ENCODE results near the gene VSX1.

The VSX1 gene

DNA sequence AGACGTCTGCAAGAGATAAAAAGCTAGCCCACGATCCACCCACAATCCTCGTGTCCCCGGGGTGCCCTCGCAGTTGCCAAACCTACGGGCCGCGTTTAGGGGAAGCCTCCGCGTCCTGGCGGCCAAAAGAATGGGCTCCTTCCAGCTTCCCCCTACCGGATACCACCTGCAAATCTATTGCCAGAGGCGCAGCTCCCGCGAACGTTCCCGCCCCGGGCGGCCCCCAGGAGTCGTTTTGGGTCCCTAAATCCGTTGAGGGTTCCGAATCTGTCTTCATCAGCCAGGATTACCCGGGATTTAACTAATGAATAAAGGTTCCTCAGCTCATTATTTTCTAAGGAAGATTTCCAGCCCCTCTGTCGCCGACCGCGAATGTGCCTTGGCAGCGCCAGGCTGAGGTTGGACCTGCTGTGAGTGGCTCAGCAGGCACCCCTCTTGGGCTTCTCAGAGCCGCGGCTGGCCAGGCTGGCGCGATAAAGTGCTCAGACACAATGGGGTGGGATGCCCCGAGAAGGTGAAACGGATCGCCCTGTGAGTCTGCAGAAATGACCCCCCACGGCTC, 2.8 kb upstream of the VSX1 start:
- no peak overlapping the region for H3K4me3 ChIP-seq (ENCODE audit: low read length)
- no peak overlapping the region for H3K9ac ChIP-seq (ENCODE audit: low read length)
- H3K27me3 ChIP-seq (ENCODE audit: control insufficient read depth, insufficient read depth, low read length) = peaks cover 70% of the 10 kb centered on the region
- H3K4me1 ChIP-seq (ENCODE audit: control insufficient read depth, insufficient read depth, low read length) = peaks cover 4% of the 10 kb centered on the region
- no peaks in the 10 kb centered on the region for H3K9me3 ChIP-seq (ENCODE audit: control insufficient read depth, low read length)
- no peaks in the 10 kb centered on the region for H3K36me3 ChIP-seq (ENCODE audit: control insufficient read depth, insufficient read depth, low read length)

GRCh38 chr20:25083773-25084625, 2.1 kb upstream of the VSX1 start:
- Histone ChIP-seq H3K27me3 (ENCODE audit: control insufficient read depth, insufficient read depth, low read length) (peaks cover 75% of the 10 kb centered on the region), H3K9ac (ENCODE audit: low read length) (no peak overlapping the region), H3K9me3 (ENCODE audit: control insufficient read depth, low read length) (no peaks in the 10 kb centered on the region), H3K4me1 (ENCODE audit: control insufficient read depth, insufficient read depth, low read length) (peaks cover 4% of the 10 kb centered on the region), H3K36me3 (ENCODE audit: control insufficient read depth, insufficient read depth, low read length) (no peaks in the 10 kb centered on the region), H3K4me3 (ENCODE audit: low read length) (no peak overlapping the region)

DNA sequence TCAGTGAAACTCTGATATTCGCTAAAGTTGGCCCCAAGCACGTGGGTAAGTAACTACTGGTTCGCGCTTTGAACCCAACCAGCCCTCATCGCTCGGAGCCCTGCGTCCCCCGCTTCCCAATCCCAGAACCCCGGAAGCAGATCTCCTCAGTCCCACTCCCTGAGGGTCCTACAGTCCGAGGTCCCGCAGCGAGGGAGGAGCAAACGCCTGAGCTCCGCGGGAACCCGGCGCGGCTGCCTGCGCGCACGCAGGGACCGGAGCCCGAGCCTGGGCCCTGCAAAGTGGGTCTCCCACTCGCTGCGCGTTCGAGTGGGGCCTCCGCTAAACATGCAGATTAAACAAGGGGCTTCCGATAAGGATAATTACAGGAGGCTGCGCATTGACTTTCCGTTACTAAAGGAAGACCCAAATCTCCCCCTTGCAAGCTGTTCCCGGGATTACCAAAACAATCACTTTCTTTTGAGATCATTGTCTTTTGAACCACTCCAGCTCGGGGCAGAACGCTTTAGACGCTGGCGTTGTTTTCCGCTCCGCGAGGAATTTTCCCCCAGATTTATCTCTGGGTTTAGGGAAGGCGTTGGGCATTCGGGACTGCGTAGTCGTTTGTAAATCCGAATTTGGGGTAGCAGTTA, 1.3 kb upstream of the VSX1 start:
- Histone ChIP-seq H3K36me3 (ENCODE audit: control insufficient read depth, insufficient read depth, low read length) (no peaks in the 10 kb centered on the region), H3K4me1 (ENCODE audit: control insufficient read depth, insufficient read depth, low read length) (peaks cover 4% of the 10 kb centered on the region), H3K4me3 (ENCODE audit: low read length) (no peak overlapping the region), H3K9ac (ENCODE audit: low read length) (no peak overlapping the region), H3K27me3 (ENCODE audit: control insufficient read depth, insufficient read depth, low read length) (peaks cover 83% of the 10 kb centered on the region), H3K9me3 (ENCODE audit: control insufficient read depth, low read length) (no peaks in the 10 kb centered on the region)

DNA sequence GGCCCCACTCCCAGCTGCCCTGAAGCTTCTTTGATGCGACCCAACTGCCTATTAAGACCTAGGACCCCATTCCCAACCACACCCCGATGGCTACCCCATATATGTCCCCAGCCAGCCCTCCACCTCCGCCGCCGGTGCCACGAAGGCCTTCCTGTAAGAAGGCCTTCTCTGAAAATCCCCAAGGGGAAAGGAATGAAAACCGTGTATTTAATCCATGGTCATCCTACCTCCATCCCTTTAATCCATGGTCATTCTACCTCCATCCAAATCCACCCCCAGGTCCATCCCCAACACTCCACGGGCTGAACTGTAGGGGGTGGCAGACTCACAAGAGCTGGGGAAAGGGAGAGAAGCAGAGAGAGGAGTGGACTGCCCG, 545 bp upstream of the VSX1 start:
- Histone ChIP-seq H3K9ac (ENCODE audit: low read length) (no peak overlapping the region), H3K9me3 (ENCODE audit: control insufficient read depth, low read length) (no peaks in the 10 kb centered on the region), H3K4me1 (ENCODE audit: control insufficient read depth, insufficient read depth, low read length) (peaks cover 6% of the 10 kb centered on the region), H3K4me3 (ENCODE audit: low read length) (no peak overlapping the region), H3K27me3 (ENCODE audit: control insufficient read depth, insufficient read depth, low read length) (peaks cover 90% of the 10 kb centered on the region), H3K36me3 (ENCODE audit: control insufficient read depth, insufficient read depth, low read length) (no peaks in the 10 kb centered on the region)

GRCh38 chr20:25081065-25081729, 744 bp downstream of the VSX1 start:
- no peak overlapping the region for H3K9ac ChIP-seq (ENCODE audit: low read length)
- H3K4me1 ChIP-seq (ENCODE audit: control insufficient read depth, insufficient read depth, low read length) = peaks cover 12% of the 10 kb centered on the region
- no peaks in the 10 kb centered on the region for H3K9me3 ChIP-seq (ENCODE audit: control insufficient read depth, low read length)
- no peak overlapping the region for H3K4me3 ChIP-seq (ENCODE audit: low read length)
- peaks cover 93% of the 10 kb centered on the region for H3K27me3 ChIP-seq (ENCODE audit: control insufficient read depth, insufficient read depth, low read length)
- H3K36me3 ChIP-seq (ENCODE audit: control insufficient read depth, insufficient read depth, low read length) = no peaks in the 10 kb centered on the region

GRCh38 chr20:25079171-25079570, 2.8 kb downstream of the VSX1 start:
- Histone ChIP-seq H3K4me3 (ENCODE audit: low read length) (no peak overlapping the region), H3K4me1 (ENCODE audit: control insufficient read depth, insufficient read depth, low read length) (peaks cover 12% of the 10 kb centered on the region), H3K9ac (ENCODE audit: low read length) (no peak overlapping the region), H3K27me3 (ENCODE audit: control insufficient read depth, insufficient read depth, low read length) (peaks cover 72% of the 10 kb centered on the region), H3K9me3 (ENCODE audit: control insufficient read depth, low read length) (no peaks in the 10 kb centered on the region), H3K36me3 (ENCODE audit: control insufficient read depth, insufficient read depth, low read length) (no peaks in the 10 kb centered on the region)

DNA sequence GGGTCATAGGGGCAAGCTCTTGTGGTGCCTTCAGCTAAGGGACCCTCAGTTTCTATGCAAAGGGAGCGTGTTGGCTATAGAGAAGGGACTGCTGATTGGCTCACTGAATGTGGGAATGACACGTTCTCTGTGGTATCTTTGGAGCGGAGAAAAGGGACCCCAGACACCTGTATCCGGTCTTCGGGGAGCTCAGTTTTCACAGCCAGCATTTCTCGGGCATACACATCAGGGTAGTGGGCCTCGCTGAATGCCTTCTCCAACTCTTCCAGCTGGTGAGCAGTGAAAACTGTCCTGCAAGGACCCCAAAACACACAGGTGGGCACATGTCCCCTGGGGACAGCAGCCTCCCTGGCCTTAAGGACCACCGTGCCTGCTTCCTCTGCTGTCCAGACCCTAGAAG, 3.3 kb downstream of the VSX1 start:
- H3K27me3 ChIP-seq (ENCODE audit: control insufficient read depth, insufficient read depth, low read length) = peaks cover 67% of the 10 kb centered on the region
- H3K9ac ChIP-seq (ENCODE audit: low read length) = no peak overlapping the region
- H3K36me3 ChIP-seq (ENCODE audit: control insufficient read depth, insufficient read depth, low read length) = no peaks in the 10 kb centered on the region
- H3K4me3 ChIP-seq (ENCODE audit: low read length) = no peak overlapping the region
- no peaks in the 10 kb centered on the region for H3K9me3 ChIP-seq (ENCODE audit: control insufficient read depth, low read length)
- H3K4me1 ChIP-seq (ENCODE audit: control insufficient read depth, insufficient read depth, low read length) = peaks cover 12% of the 10 kb centered on the region

GRCh38 chr20:25077610-25078169, 4.3 kb downstream of the VSX1 start:
- no peak overlapping the region for H3K9ac ChIP-seq (ENCODE audit: low read length)

DNA sequence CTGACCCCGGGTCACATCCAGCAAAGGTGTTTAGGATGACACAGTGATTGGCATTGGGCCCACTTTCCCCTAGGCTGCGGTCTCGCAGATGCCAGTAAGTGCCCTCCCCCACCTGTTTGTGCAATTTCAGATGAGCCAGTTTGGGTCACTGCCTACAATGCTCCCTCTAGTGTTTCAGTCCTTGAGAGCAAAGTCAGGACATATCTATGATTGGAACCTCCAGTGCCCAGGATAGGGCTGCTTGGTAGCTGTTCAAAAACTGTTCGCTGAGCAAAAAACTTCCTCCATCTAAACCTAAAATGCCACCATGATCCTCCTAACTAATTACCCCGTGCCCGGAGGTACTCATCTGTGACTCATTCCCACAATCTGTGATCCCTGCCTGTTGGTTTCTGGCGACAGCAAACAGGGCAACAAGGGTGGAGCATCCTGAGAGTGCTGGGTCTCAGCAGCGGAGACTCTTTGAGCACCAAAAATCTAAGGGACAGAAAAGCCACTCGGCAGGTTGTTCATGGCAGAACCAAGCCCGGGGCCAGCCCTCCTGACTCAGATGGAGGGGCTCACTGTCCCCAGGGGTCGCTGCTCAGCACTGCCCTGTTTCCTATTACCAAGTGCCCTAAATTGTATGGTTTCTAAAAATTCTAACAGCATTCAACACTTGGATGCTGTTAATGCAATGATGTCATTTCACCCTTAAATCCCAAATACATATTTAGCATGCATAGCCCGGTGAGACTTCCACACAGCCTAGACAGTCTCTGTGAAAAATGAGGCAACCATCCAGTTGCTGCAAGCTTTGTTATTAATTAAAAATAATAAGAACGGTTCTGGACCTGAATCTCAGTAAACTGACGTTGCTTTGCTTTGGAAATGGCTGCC, 5.0 kb downstream of the VSX1 start:
- H3K27me3 ChIP-seq (ENCODE audit: control insufficient read depth, insufficient read depth, low read length) = peaks cover 57% of the 10 kb centered on the region
- no peaks in the 10 kb centered on the region for H3K36me3 ChIP-seq (ENCODE audit: control insufficient read depth, insufficient read depth, low read length)
- H3K4me3 ChIP-seq (ENCODE audit: low read length) = no peak overlapping the region
- H3K9me3 ChIP-seq (ENCODE audit: control insufficient read depth, low read length) = no peaks in the 10 kb centered on the region
- H3K4me1 ChIP-seq (ENCODE audit: control insufficient read depth, insufficient read depth, low read length) = peaks cover 12% of the 10 kb centered on the region
- H3K9ac ChIP-seq (ENCODE audit: low read length) = no peak overlapping the region

More at GRCh38 chr20:25077610-25078169, 4.3 kb downstream of the VSX1 start:
- H3K4me3 ChIP-seq (ENCODE audit: low read length) = no peak overlapping the region
- H3K4me1 ChIP-seq (ENCODE audit: control insufficient read depth, insufficient read depth, low read length) = peaks cover 12% of the 10 kb centered on the region
- no peaks in the 10 kb centered on the region for H3K9me3 ChIP-seq (ENCODE audit: control insufficient read depth, low read length)
- peaks cover 58% of the 10 kb centered on the region for H3K27me3 ChIP-seq (ENCODE audit: control insufficient read depth, insufficient read depth, low read length)
- no peaks in the 10 kb centered on the region for H3K36me3 ChIP-seq (ENCODE audit: control insufficient read depth, insufficient read depth, low read length)

GRCh38 chr20:25076201-25076600, 5.7 kb downstream of the VSX1 start:
- Histone ChIP-seq H3K9me3 (ENCODE audit: control insufficient read depth, low read length) (no peaks in the 10 kb centered on the region), H3K27me3 (ENCODE audit: control insufficient read depth, insufficient read depth, low read length) (peaks cover 52% of the 10 kb centered on the region), H3K4me3 (ENCODE audit: low read length) (no peak overlapping the region)

GRCh38 chr20:25073544-25073943, 8.4 kb downstream of the VSX1 start:
- H3K27me3 ChIP-seq (ENCODE audit: control insufficient read depth, insufficient read depth, low read length) = peaks cover 31% of the 10 kb centered on the region
- no peaks in the 10 kb centered on the region for H3K36me3 ChIP-seq (ENCODE audit: control insufficient read depth, insufficient read depth, low read length)

More at GRCh38 chr20:25076201-25076600, 5.7 kb downstream of the VSX1 start:
- Histone ChIP-seq H3K9ac (ENCODE audit: low read length) (no peak overlapping the region), H3K36me3 (ENCODE audit: control insufficient read depth, insufficient read depth, low read length) (no peaks in the 10 kb centered on the region), H3K4me1 (ENCODE audit: control insufficient read depth, insufficient read depth, low read length) (peaks cover 10% of the 10 kb centered on the region)

More at GRCh38 chr20:25073544-25073943, 8.4 kb downstream of the VSX1 start:
- no peak overlapping the region for H3K4me3 ChIP-seq (ENCODE audit: low read length)
- no peaks in the 10 kb centered on the region for H3K9me3 ChIP-seq (ENCODE audit: control insufficient read depth, low read length)
- peaks cover 9% of the 10 kb centered on the region for H3K4me1 ChIP-seq (ENCODE audit: control insufficient read depth, insufficient read depth, low read length)
- no peak overlapping the region for H3K9ac ChIP-seq (ENCODE audit: low read length)

Measured in mucosa of stomach (tissue), 1 donor.